Activated CD8-positive, alpha-beta T cell treated with anti-CD3 and anti-CD28 coated beads, Interleukin-2, amount 10 ng/mL, durations not matched to agents 7 days and 5 days (primary cell): ENCODE measurements around the gene GDAP2. TPM values are rescaled to one million over a fixed set of nuclear protein-coding genes. Genes with fewer than 3 reads are reported as not detected.

ENCODE experiments used
- ATAC-seq: fragments of 150-1000 bp; cut with Tn5 transposase; one replicate; pipeline ENCODE4 v1.10.0; 2021; ENCODE audit warnings: moderate library complexity
- CTCF ChIA-PET: fragments of 350-600 bp; sonication (Branson Sonifier 250); formaldehyde crosslinking; loops from one replicate; lab custom pipeline; 2021; ENCODE audit warnings: antibody characterized with exemption; lab: Charles Lee
- POLR2A ChIA-PET: fragments of 350-600 bp; sonication (Branson Sonifier 250); formaldehyde crosslinking; loops from one replicate; lab custom pipeline; 2021; ENCODE audit warnings: antibody characterized with exemption; lab: Charles Lee
- DNase-seq: peaks from one replicate; pipeline ENCODE4 v3.0.0-alpha.2; 2020
- H3K27ac Mint-ChIP-seq: one replicate; pipeline ENCODE4 v1.8.0; 2021; ENCODE audit warnings: mild to moderate bottlenecking, mixed read lengths
- H3K27me3 Mint-ChIP-seq: one replicate; pipeline ENCODE4 v1.8.0; 2021; ENCODE audit warnings: low read depth, mixed read lengths
- H3K36me3 Mint-ChIP-seq: one replicate; pipeline ENCODE4 v1.8.0; 2021; ENCODE audit warnings: low read depth, mixed read lengths
- H3K4me1 Mint-ChIP-seq: one replicate; pipeline ENCODE4 v1.8.0; 2021; ENCODE audit warnings: low read depth, mixed read lengths
- H3K4me3 Mint-ChIP-seq: one replicate; pipeline ENCODE4 v1.8.0; 2021; ENCODE audit warnings: mild to moderate bottlenecking, mixed read lengths
- H3K9me3 Mint-ChIP-seq: one replicate; pipeline ENCODE4 v1.8.0; 2022; ENCODE audit warnings: mixed read lengths; ENCODE audit not compliant: insufficient read depth
- total RNA-seq, 2 experiments: library from RNA; stranded (reverse); gene quantifications; one replicate each; pipeline ENCODE4 v1.2.3, GENCODE V29; 2021

Gene GDAP2
- total RNA-seq, 2 experiments from 2014 or later, result 19.8 to 21.1 TPM

DNA sequence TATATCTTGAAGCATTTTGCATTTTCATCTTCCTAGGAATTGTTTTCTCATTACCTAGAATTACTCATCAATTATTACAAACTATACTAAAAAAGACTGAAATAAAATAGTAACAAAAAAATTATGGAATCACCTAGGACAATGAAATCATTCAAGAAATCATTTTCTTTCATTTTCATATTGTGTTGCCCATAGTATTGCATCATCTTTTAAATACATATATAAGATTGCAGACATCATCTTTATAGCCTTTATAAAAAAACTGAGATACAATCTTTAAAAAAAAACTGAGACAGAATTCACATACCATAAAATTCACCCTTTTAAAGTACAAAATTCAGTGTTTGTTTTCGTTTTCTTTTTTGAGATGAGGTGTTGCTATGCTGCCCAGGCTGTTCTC is 29.6 kb downstream of the GDAP2 start:
- Mint-ChIP-seq H3K36me3 (peaks cover 41% of the 10 kb centered on the region), H3K27ac (no peak overlapping the region)
- CTCF ChIA-PET, result interaction anchor here (0.6 kb wide), 1 partner anchor 23 kb away, joined by 3 read pairs; no protein-coding TSS in a partner anchor

GRCh38 chr1:117897551-117897950 is 31.9 kb downstream of the GDAP2 start:
- Mint-ChIP-seq H3K4me1 (no peaks in the 10 kb centered on the region), H3K27me3 (no peaks in the 10 kb centered on the region), H3K27ac (no peak overlapping the region), H3K9me3 (no peaks in the 10 kb centered on the region), H3K4me3 (no peak overlapping the region), H3K36me3 (peaks cover 32% of the 10 kb centered on the region)
- ATAC-seq, result no peak
- no peak for DNase-seq
- POLR2A ChIA-PET, result no interaction called here
- CTCF ChIA-PET, result interaction anchor here (1.0 to 4.6 kb wide), 7 partner anchors 10 to 384 kb away, joined by 3 to 52 read pairs (median 21); partner anchors contain the start of genes GDAP2 and WDR3

More for the DNA sequence above, 29.6 kb downstream of the GDAP2 start:
- Mint-ChIP-seq H3K4me1 (no peaks in the 10 kb centered on the region), H3K27me3 (no peaks in the 10 kb centered on the region), H3K4me3 (no peak overlapping the region), H3K9me3 (no peaks in the 10 kb centered on the region)
- DNase-seq, result no peak
- no peak for ATAC-seq
- POLR2A ChIA-PET, result no interaction called here

- Mint-ChIP-seq H3K27ac (no peak overlapping the region), H3K27me3 (no peaks in the 10 kb centered on the region), H3K9me3 (no peaks in the 10 kb centered on the region), H3K4me3 (no peak overlapping the region), H3K36me3 (peaks cover 22% of the 10 kb centered on the region), H3K4me1 (no peaks in the 10 kb centered on the region)
- peak; percentile 77 for DNase-seq
- ATAC-seq, result peak; percentile 72
- POLR2A ChIA-PET, result no interaction called here
- CTCF ChIA-PET, result interaction anchor here (0.7 to 4.6 kb wide), 31 partner anchors 9 to 828 kb away, joined by 3 to 52 read pairs (median 5); partner anchors contain the start of genes GDAP2, TENT5C and WDR3
These were observed 33.8 kb downstream of the GDAP2 start for GRCh38 chr1:117895482-117896114.

- no peak overlapping the region for H3K27ac Mint-ChIP-seq
These were observed 35.3 kb downstream of the GDAP2 start for GRCh38 chr1:117894078-117894477.

GRCh38 chr1:117892512-117892911 is 36.9 kb downstream of the GDAP2 start:
- Mint-ChIP-seq H3K4me1 (no peaks in the 10 kb centered on the region), H3K4me3 (no peak overlapping the region), H3K27ac (no peak overlapping the region), H3K27me3 (no peaks in the 10 kb centered on the region), H3K9me3 (no peaks in the 10 kb centered on the region), H3K36me3 (peaks cover 17% of the 10 kb centered on the region)
- DNase-seq (no peak), ATAC-seq (no peak)
- CTCF ChIA-PET, result interaction anchor here (1.1 to 1.3 kb wide), 2 partner anchors 139 to 380 kb away, joined by 3 read pairs; no protein-coding TSS in a partner anchor
- POLR2A ChIA-PET, result no interaction called here

More at GRCh38 chr1:117894078-117894477, 35.3 kb downstream of the GDAP2 start:
- DNase-seq (no peak), ATAC-seq (no peak)
- no peaks in the 10 kb centered on the region for H3K4me1 Mint-ChIP-seq
- no peaks in the 10 kb centered on the region for H3K9me3 Mint-ChIP-seq
- no peak overlapping the region for H3K4me3 Mint-ChIP-seq
- H3K27me3 Mint-ChIP-seq, result no peaks in the 10 kb centered on the region
- ChIA-PET POLR2A (no interaction called here), CTCF (interaction anchor here (0.7 to 4.6 kb wide), 6 partner anchors 12 to 1170 kb away, joined by 3 to 52 read pairs (median 12); no protein-coding TSS in a partner anchor)
- H3K36me3 Mint-ChIP-seq, result peaks cover 22% of the 10 kb centered on the region

DNA sequence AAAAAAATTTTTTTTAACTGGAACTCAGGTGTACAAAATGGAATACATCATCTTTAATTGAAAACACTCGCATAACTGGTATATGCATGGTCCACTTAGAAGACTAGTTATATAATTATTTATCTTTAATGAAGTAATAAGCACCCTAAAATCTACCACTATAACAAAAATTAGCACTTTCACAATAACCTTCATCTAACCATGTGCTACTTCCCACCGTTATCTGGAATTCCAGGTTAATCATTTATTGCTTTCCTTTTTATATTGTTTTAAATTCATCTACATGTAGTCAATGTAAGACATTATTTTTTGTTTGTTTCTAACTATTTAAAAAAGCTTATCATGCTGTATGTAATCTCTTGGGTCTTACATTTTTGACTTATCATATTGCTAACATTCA is 39.0 kb downstream of the GDAP2 start:
- Mint-ChIP-seq H3K9me3 (no peaks in the 10 kb centered on the region), H3K36me3 (peaks cover 9% of the 10 kb centered on the region), H3K27ac (no peak overlapping the region), H3K27me3 (no peaks in the 10 kb centered on the region), H3K4me1 (peaks cover 8% of the 10 kb centered on the region), H3K4me3 (no peak overlapping the region)
- ChIA-PET POLR2A (no interaction called here), CTCF (no interaction called here)
- ATAC-seq (no peak), DNase-seq (no peak)

- H3K36me3 Mint-ChIP-seq, result peaks cover 8% of the 10 kb centered on the region
- ATAC-seq, result no peak
- peaks cover 8% of the 10 kb centered on the region for H3K4me1 Mint-ChIP-seq
- no peak overlapping the region for H3K4me3 Mint-ChIP-seq
- POLR2A ChIA-PET, result no interaction called here
- CTCF ChIA-PET, result interaction anchor here (1.4 kb wide), 1 partner anchor 10 kb away, joined by 9 read pairs; no protein-coding TSS in a partner anchor
- H3K9me3 Mint-ChIP-seq, result no peaks in the 10 kb centered on the region
- no peak overlapping the region for H3K27ac Mint-ChIP-seq
- no peaks in the 10 kb centered on the region for H3K27me3 Mint-ChIP-seq
- no peak for DNase-seq
These were observed 43.2 kb downstream of the GDAP2 start for GRCh38 chr1:117886101-117886795.

- Mint-ChIP-seq H3K9me3 (no peaks in the 10 kb centered on the region), H3K4me1 (peaks cover 8% of the 10 kb centered on the region), H3K36me3 (peaks cover 14% of the 10 kb centered on the region), H3K4me3 (no peak overlapping the region), H3K27ac (no peak overlapping the region), H3K27me3 (no peaks in the 10 kb centered on the region)
- ATAC-seq (no peak), DNase-seq (no peak)
- CTCF ChIA-PET, result interaction anchor here (3.4 kb wide), 1 partner anchor 12 kb away, joined by 21 read pairs; no protein-coding TSS in a partner anchor
- POLR2A ChIA-PET, result no interaction called here
These were observed 45.8 kb downstream of the GDAP2 start for GRCh38 chr1:117883616-117884015.

DNA sequence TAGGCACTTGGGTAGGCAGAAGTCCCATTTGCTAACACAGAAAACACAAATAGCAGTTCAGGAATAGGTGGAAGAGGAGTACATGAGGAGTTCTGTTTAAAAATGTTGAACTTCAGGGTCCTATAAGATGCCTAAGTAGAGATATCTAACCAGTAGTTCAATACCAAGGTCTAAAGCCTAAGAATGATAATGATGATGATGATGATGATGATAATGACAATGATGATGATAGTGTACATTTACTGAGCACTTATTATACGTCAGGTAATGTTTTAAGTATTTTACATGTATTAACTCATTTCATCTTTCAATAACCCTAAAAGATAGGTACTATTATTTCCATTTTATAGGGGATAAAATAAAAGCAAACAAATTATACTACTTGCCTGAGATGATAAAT is 50.1 kb downstream of the GDAP2 start:
- ChIA-PET POLR2A (no interaction called here), CTCF (no interaction called here)
- H3K27ac Mint-ChIP-seq, result no peak overlapping the region
- no peaks in the 10 kb centered on the region for H3K27me3 Mint-ChIP-seq
- ATAC-seq (no peak), DNase-seq (no peak)
- no peaks in the 10 kb centered on the region for H3K9me3 Mint-ChIP-seq
- H3K4me3 Mint-ChIP-seq, result no peak overlapping the region
- no peaks in the 10 kb centered on the region for H3K4me1 Mint-ChIP-seq
- peaks cover 46% of the 10 kb centered on the region for H3K36me3 Mint-ChIP-seq

GRCh38 chr1:117877823-117878222 is 51.6 kb downstream of the GDAP2 start:
- H3K36me3 Mint-ChIP-seq, result peaks cover 55% of the 10 kb centered on the region
- H3K4me3 Mint-ChIP-seq, result no peak overlapping the region
- DNase-seq (no peak), ATAC-seq (no peak)
- H3K4me1 Mint-ChIP-seq, result no peaks in the 10 kb centered on the region
- H3K9me3 Mint-ChIP-seq, result no peaks in the 10 kb centered on the region
- POLR2A ChIA-PET, result no interaction called here
- CTCF ChIA-PET, result interaction anchor here (1.0 to 1.4 kb wide), 2 partner anchors 124 to 343 kb away, joined by 4 to 6 read pairs; no protein-coding TSS in a partner anchor
- H3K27me3 Mint-ChIP-seq, result no peaks in the 10 kb centered on the region
- H3K27ac Mint-ChIP-seq, result no peak overlapping the region

- H3K4me1 Mint-ChIP-seq, result no peaks in the 10 kb centered on the region
- DNase-seq (no peak), ATAC-seq (no peak)
- ChIA-PET CTCF (interaction anchor here (1.3 kb wide), 1 partner anchor 337 kb away, joined by 3 read pairs; no protein-coding TSS in a partner anchor), POLR2A (no interaction called here)
- peaks cover 66% of the 10 kb centered on the region for H3K36me3 Mint-ChIP-seq
- no peaks in the 10 kb centered on the region for H3K9me3 Mint-ChIP-seq
- H3K27ac Mint-ChIP-seq, result no peak overlapping the region
- H3K27me3 Mint-ChIP-seq, result no peaks in the 10 kb centered on the region
- H3K4me3 Mint-ChIP-seq, result no peak overlapping the region
These were observed 58.4 kb downstream of the GDAP2 start for GRCh38 chr1:117871013-117871412.

- no peak for DNase-seq
- POLR2A ChIA-PET, result no interaction called here
- CTCF ChIA-PET, result interaction anchor here (1.2 to 2.0 kb wide), 2 partner anchors 34 to 103 kb away, joined by 3 to 5 read pairs; no protein-coding TSS in a partner anchor
These were observed 67.7 kb downstream of the GDAP2 start for GRCh38 chr1:117861694-117862093.

More at GRCh38 chr1:117861694-117862093, 67.7 kb downstream of the GDAP2 start:
- H3K4me1 Mint-ChIP-seq, result no peaks in the 10 kb centered on the region
- H3K36me3 Mint-ChIP-seq, result peaks cover 21% of the 10 kb centered on the region
- ATAC-seq, result no peak
- no peaks in the 10 kb centered on the region for H3K9me3 Mint-ChIP-seq
- no peaks in the 10 kb centered on the region for H3K27me3 Mint-ChIP-seq
- H3K4me3 Mint-ChIP-seq, result no peak overlapping the region
- no peak overlapping the region for H3K27ac Mint-ChIP-seq
